Femur (tissue), 1 donor: Measurements from ENCODE around the gene ROR2.

ENCODE experiments used
- DNase-seq: peaks from one replicate; pipeline ENCODE4 v3.0.0-alpha.2; 2017

Gene ROR2

GRCh38 chr9:91868732-91869391 lies 81.2 kb downstream of the ROR2 start:
- DNase-seq, result no peak

- DNase-seq, result no peak
Observed at GRCh38 chr9:91867740-91868139, 82.3 kb downstream of the ROR2 start.

- no peak for DNase-seq
Observed at GRCh38 chr9:91865041-91865440, 85.0 kb downstream of the ROR2 start.

GRCh38 chr9:91864380-91864779 lies 85.6 kb downstream of the ROR2 start:
- no peak for DNase-seq

GRCh38 chr9:91863469-91863868 lies 86.6 kb downstream of the ROR2 start:
- no peak for DNase-seq

GRCh38 chr9:91858213-91859030 lies 91.6 kb downstream of the ROR2 start:
- no peak for DNase-seq

GRCh38 chr9:91857291-91858212 lies 92.5 kb downstream of the ROR2 start:
- DNase-seq, result no peak

- DNase-seq, result no peak
Observed at GRCh38 chr9:91856419-91856818, 93.6 kb downstream of the ROR2 start.

GRCh38 chr9:91855196-91855595 lies 94.8 kb downstream of the ROR2 start:
- no peak for DNase-seq

- no peak for DNase-seq
Observed at GRCh38 chr9:91852801-91853347, 97.2 kb downstream of the ROR2 start.

GRCh38 chr9:91849694-91850093 lies 100.3 kb downstream of the ROR2 start:
- DNase-seq, result no peak

GRCh38 chr9:91848146-91848545 lies 101.9 kb downstream of the ROR2 start:
- no peak for DNase-seq

GRCh38 chr9:91847581-91848091 lies 102.4 kb downstream of the ROR2 start:
- peak; percentile 83 for DNase-seq

- DNase-seq, result no peak
Observed at GRCh38 chr9:91845879-91846278, 104.1 kb downstream of the ROR2 start.

GRCh38 chr9:91844701-91845291 lies 105.2 kb downstream of the ROR2 start:
- no peak for DNase-seq

GRCh38 chr9:91844190-91844589 lies 105.8 kb downstream of the ROR2 start:
- DNase-seq, result peak; percentile 53

GRCh38 chr9:91843623-91844148 lies 106.3 kb downstream of the ROR2 start:
- peak; percentile 84 for DNase-seq

GRCh38 chr9:91843093-91843492 lies 106.9 kb downstream of the ROR2 start:
- DNase-seq, result peak; percentile 21

- DNase-seq, result no peak
Observed at GRCh38 chr9:91842358-91843049, 107.5 kb downstream of the ROR2 start.

GRCh38 chr9:91841591-91841990 lies 108.4 kb downstream of the ROR2 start:
- no peak for DNase-seq

GRCh38 chr9:91840882-91841281 lies 109.1 kb downstream of the ROR2 start:
- DNase-seq, result no peak
